Neural crest cell (in vitro differentiated cells): ENCODE results near the gene USP54. TPM values are rescaled to one million over a fixed set of nuclear protein-coding genes. Genes with fewer than 3 reads are reported as not detected.

Source experiments
- DNase-seq: peaks from one replicate; pipeline ENCODE4 v3.0.0; 2021; ENCODE audit warnings: low read depth, mixed read lengths, low spot score
- H3K27ac Mint-ChIP-seq: one replicate; pipeline ENCODE4 v1.8.0; 2021; ENCODE audit warnings: mild to moderate bottlenecking, mixed read lengths; ENCODE audit not compliant: unreplicated experiment
- H3K27me3 Mint-ChIP-seq: 2 replicates; pipeline ENCODE4 v1.8.0; 2021; ENCODE audit warnings: low read depth, mild to moderate bottlenecking, mixed read lengths
- H3K36me3 Mint-ChIP-seq: 2 replicates; pipeline ENCODE4 v1.8.0; 2021; ENCODE audit warnings: low read depth, mild to moderate bottlenecking, mixed read lengths
- H3K4me1 Mint-ChIP-seq: 2 replicates; pipeline ENCODE4 v1.8.0; 2021; ENCODE audit warnings: mixed read lengths
- H3K4me3 Mint-ChIP-seq: one replicate; pipeline ENCODE4 v1.8.0; 2021; ENCODE audit warnings: mild to moderate bottlenecking, mixed read lengths
- H3K9me3 Mint-ChIP-seq: 2 replicates; pipeline ENCODE4 v1.8.0; 2021; ENCODE audit warnings: mixed read lengths
- CTCF ChIP-seq: fragments of 200-600 bp; sonication (generic); conservative IDR thresholded peaks from 2 replicates; pipeline ENCODE4 v1.5.0; 2021; ENCODE audit warnings: antibody characterized with exemption, mild to moderate bottlenecking
- total RNA-seq: library from RNA; stranded (reverse); gene quantifications from 2 replicates; pipeline ENCODE4 v1.2.1, GENCODE V29; 2021

USP54 gene
- total RNA-seq, 1 donor from 2014 or later, result 64.8 TPM

- DNase-seq, result no peak
- H3K4me1 Mint-ChIP-seq, result peaks cover 17% of the 10 kb centered on the region
- H3K9me3 Mint-ChIP-seq, result no peaks in the 10 kb centered on the region
- H3K27ac Mint-ChIP-seq, result peak overlapping the region; percentile 60
- no peak overlapping the region for H3K4me3 Mint-ChIP-seq
- H3K27me3 Mint-ChIP-seq, result no peaks in the 10 kb centered on the region
- peaks cover 11% of the 10 kb centered on the region for H3K36me3 Mint-ChIP-seq
- no peak for TF ChIP-seq CTCF
Measured at GRCh38 chr10:73537288-73537687, 53.9 kb downstream of the USP54 start.

- Mint-ChIP-seq H3K27me3 (no peaks in the 10 kb centered on the region), H3K4me3 (no peak overlapping the region), H3K36me3 (peaks cover 7% of the 10 kb centered on the region), H3K4me1 (peaks cover 17% of the 10 kb centered on the region), H3K27ac (no peak overlapping the region), H3K9me3 (no peaks in the 10 kb centered on the region)
- no peak for DNase-seq
- no peak for TF ChIP-seq CTCF
Measured at GRCh38 chr10:73534857-73535256, 56.3 kb downstream of the USP54 start.

GRCh38 chr10:73529089-73529832, 61.9 kb downstream of the USP54 start:
- Mint-ChIP-seq H3K36me3 (no peaks in the 10 kb centered on the region), H3K27me3 (no peaks in the 10 kb centered on the region), H3K27ac (no peak overlapping the region), H3K4me3 (no peak overlapping the region), H3K9me3 (no peaks in the 10 kb centered on the region), H3K4me1 (peaks cover 8% of the 10 kb centered on the region)
- TF ChIP-seq CTCF, result peak; percentile 98
- peak; percentile 25 for DNase-seq

- no peaks in the 10 kb centered on the region for H3K4me1 Mint-ChIP-seq
- H3K36me3 Mint-ChIP-seq, result peaks cover 8% of the 10 kb centered on the region
- no peaks in the 10 kb centered on the region for H3K9me3 Mint-ChIP-seq
- H3K4me3 Mint-ChIP-seq, result no peak overlapping the region
- TF ChIP-seq CTCF, result no peak
- H3K27me3 Mint-ChIP-seq, result no peaks in the 10 kb centered on the region
- H3K27ac Mint-ChIP-seq, result no peak overlapping the region
- no peak for DNase-seq
Measured at GRCh38 chr10:73522263-73522662, 68.9 kb downstream of the USP54 start.

- H3K27ac Mint-ChIP-seq, result no peak overlapping the region
- DNase-seq, result no peak
- H3K4me3 Mint-ChIP-seq, result no peak overlapping the region
- H3K9me3 Mint-ChIP-seq, result no peaks in the 10 kb centered on the region
- peaks cover 10% of the 10 kb centered on the region for H3K36me3 Mint-ChIP-seq
- TF ChIP-seq CTCF, result no peak
- H3K4me1 Mint-ChIP-seq, result no peaks in the 10 kb centered on the region
- no peaks in the 10 kb centered on the region for H3K27me3 Mint-ChIP-seq
Measured at GRCh38 chr10:73519336-73519735, 71.8 kb downstream of the USP54 start.
